ENCODE results near the gene GAS2L1.

Gene GAS2L1

DNA sequence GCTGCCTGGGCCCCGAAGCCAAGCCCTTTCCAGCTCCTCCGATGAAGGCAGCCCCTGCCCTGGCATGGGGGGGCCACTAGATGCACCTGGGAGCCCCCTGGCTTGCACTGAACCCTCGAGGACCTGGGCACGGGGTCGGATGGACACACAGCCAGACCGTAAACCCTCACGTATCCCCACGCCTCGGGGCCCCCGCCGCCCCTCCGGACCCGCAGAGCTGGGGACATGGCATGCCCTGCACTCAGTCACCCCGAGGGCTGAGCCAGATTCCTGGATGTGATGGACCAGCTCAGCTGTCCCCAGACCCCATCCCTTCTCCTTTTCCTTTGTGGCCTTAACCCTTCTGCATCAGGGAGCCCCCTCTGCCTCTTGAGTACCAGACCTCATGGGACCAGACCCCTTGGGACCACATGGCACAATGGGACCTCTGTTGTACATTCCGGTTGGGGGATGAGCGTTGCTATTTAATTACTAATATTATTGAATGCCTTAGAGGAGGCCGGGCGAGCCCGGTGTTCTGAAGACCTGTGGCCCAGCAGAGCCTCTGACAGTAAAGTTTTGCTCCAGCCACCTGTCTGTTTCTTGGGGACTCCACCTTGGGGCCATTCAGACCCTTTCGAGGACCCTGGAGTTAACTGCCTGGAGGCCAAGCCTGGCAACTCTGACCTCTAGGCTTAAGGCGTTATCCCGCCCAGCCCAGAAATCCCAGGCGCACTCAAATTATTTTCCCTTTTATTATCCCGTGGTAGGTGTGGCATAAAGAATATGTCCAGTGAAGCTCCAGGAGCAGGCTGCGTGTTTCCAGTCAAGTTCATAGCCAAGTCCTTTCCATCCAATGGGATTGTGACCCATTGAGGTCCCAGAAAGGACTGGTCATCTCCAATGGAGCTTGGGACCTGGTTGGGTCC, 6.0 kb downstream of the GAS2L1 start:
- no peak overlapping the region for H3K4me3 ChIP-seq (ENCODE audit: low read depth, low read length)
- TF ChIP-seq, protein P1, sequence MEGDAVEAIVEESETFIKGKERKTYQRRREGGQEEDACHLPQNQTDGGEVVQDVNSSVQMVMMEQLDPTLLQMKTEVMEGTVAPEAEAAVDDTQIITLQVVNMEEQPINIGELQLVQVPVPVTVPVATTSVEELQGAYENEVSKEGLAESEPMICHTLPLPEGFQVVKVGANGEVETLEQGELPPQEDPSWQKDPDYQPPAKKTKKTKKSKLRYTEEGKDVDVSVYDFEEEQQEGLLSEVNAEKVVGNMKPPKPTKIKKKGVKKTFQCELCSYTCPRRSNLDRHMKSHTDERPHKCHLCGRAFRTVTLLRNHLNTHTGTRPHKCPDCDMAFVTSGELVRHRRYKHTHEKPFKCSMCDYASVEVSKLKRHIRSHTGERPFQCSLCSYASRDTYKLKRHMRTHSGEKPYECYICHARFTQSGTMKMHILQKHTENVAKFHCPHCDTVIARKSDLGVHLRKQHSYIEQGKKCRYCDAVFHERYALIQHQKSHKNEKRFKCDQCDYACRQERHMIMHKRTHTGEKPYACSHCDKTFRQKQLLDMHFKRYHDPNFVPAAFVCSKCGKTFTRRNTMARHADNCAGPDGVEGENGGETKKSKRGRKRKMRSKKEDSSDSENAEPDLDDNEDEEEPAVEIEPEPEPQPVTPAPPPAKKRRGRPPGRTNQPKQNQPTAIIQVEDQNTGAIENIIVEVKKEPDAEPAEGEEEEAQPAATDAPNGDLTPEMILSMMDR (IDR thresholded peaks at IDR 0.05; ENCODE audit: low read depth, low read length): no peak
- TF ChIP-seq, protein P2, sequence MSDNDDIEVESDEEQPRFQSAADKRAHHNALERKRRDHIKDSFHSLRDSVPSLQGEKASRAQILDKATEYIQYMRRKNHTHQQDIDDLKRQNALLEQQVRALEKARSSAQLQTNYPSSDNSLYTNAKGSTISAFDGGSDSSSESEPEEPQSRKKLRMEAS (IDR thresholded peaks at IDR 0.05; ENCODE audit: low read depth, low read length): no peak
- TF ChIP-seq POLR2A (IDR thresholded peaks at IDR 0.05; ENCODE audit: extremely low read depth, insufficient read length) (no peak), MYC (IDR thresholded peaks at IDR 0.05; ENCODE audit: low read depth, low read length) (no peak)
- DNase-seq (ENCODE audit: low read depth): no peak

DNA sequence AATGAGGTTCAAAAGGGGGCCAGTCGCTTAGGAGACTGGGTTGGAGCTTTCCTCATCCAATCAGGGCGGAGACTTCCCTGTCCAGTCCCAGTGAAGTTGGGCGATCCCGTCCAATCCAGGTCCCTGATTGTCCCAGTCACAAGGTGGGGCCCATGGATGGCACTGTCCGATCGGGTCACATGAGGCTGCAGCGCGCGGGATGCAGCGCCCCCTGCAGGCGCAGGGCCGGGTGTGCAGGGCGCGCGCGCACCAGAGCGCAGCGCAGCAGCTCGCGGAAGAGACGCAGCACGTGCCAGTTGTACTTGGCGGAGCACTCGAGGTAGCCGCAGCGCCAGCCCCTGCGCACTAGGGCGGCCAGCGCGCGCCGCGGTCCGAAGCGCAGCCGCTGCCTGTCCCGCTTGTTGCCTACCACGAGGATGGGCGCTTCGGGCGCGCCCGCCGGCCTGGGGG, 6.7 kb downstream of the GAS2L1 start:
- no peak for DNase-seq (ENCODE audit: low read depth)
- no peak overlapping the region for H3K4me3 ChIP-seq (ENCODE audit: low read depth, low read length)
- TF ChIP-seq, protein P1 (IDR thresholded peaks at IDR 0.05; ENCODE audit: low read depth, low read length): peak; percentile 42
- TF ChIP-seq, protein P2 (IDR thresholded peaks at IDR 0.05; ENCODE audit: low read depth, low read length): no peak
- TF ChIP-seq POLR2A (IDR thresholded peaks at IDR 0.05; ENCODE audit: extremely low read depth, insufficient read length) (no peak), MYC (IDR thresholded peaks at IDR 0.05; ENCODE audit: low read depth, low read length) (no peak)

DNA sequence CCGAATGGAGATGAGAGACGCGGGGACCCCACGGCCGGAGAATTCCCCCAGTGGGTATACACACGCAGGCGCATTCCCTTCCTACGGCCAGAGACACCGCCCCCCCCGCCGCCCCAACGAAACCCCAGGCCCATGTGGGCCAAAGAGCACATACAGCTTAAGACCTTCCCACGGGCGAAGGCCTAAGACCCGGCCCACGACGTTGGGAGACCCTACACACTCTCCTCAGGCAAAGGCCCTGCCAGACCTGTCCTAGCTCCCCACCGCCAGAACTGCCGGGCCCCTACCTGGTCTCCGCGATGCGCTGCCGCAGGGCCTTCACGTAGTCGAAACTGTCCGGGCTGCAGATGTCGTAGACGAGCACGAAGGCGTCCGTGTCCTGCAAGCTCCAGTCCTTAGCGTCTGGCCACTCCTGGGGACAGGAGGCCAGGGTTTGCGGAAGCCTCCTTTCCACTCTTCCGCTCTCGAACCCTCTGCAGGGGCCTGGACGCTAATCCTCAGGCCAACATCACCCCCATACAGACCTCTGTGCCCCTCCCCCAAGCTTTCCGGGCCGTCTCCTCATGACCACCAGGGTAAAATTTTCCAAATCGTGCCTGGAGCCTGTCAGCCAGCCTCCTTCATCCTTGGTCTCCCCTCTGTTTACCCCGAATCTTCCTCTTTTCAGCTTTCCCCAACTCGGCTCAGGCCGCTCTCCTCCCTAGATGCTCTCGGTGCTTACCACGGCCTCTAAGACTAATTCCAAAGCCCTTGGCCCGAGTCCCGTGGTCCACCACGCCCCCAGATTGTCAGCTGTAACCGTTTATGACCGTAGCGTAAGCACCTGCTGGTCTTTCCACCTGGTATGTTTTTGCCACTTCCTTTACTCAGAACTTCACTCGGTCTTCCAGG, 7.4 kb downstream of the GAS2L1 start:
- no peak overlapping the region for H3K4me3 ChIP-seq (ENCODE audit: low read depth, low read length)
- TF ChIP-seq POLR2A (IDR thresholded peaks at IDR 0.05; ENCODE audit: extremely low read depth, insufficient read length) (no peak), MYC (IDR thresholded peaks at IDR 0.05; ENCODE audit: low read depth, low read length) (no peak)
- TF ChIP-seq, protein P1 (IDR thresholded peaks at IDR 0.05; ENCODE audit: low read depth, low read length): no peak
- TF ChIP-seq, protein P2 (IDR thresholded peaks at IDR 0.05; ENCODE audit: low read depth, low read length): no peak
- no peak for DNase-seq (ENCODE audit: low read depth)

DNA sequence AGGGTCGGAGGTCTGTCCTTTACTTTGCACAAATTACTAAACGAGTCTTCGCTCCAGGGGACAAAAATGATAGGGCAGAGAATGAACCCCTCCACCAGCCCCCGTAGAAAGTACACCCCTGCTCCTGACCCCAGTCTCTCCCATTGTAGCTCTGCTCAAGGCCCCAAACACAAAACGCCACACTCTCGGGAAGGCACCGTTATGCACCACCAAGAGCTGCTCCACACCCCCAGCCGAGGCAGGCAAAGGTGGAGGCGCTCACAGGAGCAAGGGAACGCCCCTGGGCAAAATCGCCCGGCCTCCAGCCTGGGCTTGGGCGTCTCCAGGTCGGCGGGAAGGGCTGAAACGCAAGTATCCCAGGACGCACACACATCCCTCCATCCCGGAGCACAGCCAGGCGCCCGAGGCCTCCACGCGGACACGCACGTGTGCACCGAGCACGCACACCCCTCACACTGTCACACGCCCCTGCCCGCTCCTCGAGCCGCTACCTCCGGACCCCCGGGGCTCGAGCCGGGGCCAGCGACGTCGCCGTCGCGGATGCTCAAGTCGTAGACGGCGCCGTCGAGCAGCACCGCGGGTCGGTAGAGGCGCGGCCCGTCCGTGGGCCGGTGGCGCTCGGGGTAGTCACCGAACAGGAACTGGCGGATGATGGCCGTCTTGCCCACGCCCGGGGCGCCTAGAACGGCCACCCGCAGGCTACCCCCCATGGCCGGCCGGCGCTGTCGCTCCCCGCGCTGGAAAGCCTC, 8.3 kb downstream of the GAS2L1 start:
- H3K4me3 ChIP-seq (ENCODE audit: low read depth, low read length): no peak overlapping the region
- TF ChIP-seq, protein P1 (IDR thresholded peaks at IDR 0.05; ENCODE audit: low read depth, low read length): no peak
- TF ChIP-seq MYC (IDR thresholded peaks at IDR 0.05; ENCODE audit: low read depth, low read length) (no peak), POLR2A (IDR thresholded peaks at IDR 0.05; ENCODE audit: extremely low read depth, insufficient read length) (no peak)
- TF ChIP-seq, protein P2 (IDR thresholded peaks at IDR 0.05; ENCODE audit: low read depth, low read length): no peak

More for the DNA sequence above, 8.3 kb downstream of the GAS2L1 start:
- DNase-seq (ENCODE audit: low read depth): no peak

All from NB4 (cell line).